ENCODE data around the gene RNF215.

DNA sequence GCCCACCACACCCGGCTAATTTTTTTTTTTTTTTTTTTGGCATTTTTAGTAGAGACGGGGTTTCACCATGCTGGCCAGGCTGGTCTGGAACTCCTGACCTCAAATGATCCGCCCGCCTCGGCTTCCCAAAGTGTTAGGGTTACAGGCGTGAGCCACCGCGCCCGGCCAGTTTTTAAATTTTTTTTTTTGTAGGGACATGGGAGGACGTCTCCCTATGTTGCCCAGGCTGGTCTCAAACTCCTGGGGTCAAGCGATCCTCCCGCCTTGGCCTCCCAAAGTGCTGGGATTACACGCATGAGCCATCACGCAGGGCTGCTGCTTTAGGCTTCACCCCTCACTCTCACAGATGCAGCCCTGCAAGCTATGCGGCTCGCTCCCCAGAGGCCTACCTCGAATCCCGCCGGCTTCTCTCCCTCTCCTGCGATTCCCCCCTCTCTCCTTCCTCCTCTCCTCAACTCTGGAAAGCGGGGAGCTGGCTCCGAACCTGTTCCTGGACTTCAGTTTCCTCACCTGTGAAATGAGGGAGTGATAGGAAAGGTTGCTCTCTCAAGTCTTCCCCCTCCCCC, 29.5 kb downstream of the RNF215 start:
- no peak for TF ChIP-seq CTCF (IDR thresholded peaks at IDR 0.05; ENCODE audit: insufficient read depth, low read length, poor library complexity, severe bottlenecking)
- TF ChIP-seq EZH2phosphoT487 (conservative IDR thresholded peaks at IDR 0.05; ENCODE audit: low read length): no peak

Data from SU-DHL-6 (cell line).